ENCODE results near the gene COL23A1. TPM values are rescaled to one million over a fixed set of nuclear protein-coding genes. Genes with fewer than 3 reads are reported as not detected.

Gene COL23A1
- total and polyA plus RNA-seq, 3 experiments from 2014 or later: 0.20 to 0.28 TPM; not detected in 1

DNA sequence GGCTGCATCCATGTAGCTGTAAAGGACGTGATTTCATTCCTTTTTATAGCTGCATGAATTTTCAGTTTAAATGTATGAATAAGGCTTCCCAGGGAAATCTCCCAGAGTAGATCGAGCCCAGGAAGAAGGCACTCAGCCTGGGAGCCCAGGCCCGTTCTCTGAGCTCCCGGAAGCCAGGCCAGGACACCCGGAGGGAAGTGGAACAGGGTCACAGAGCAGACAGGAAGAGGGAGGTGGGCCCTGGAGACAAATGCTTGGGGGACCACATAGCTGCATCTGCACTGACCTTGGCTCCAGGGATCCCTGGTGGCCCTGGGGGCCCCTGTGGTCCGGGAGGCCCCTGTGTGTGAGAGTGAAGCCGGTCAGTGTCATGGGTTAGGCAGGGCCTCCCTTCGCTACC is 337.9 kb downstream of the COL23A1 start:
- ChIA-PET POLR2A (no interaction called here), CTCF (interaction anchor here (0.9 to 1.2 kb wide), 2 partner anchors 17 to 338 kb away, joined by 3 read pairs; partner anchors contain the start of gene COL23A1)
- no peak overlapping the region for H3K4me3 ChIP-seq (ENCODE audit: low read length)
- H3K36me3 ChIP-seq (ENCODE audit: insufficient read depth, low read length): no peaks in the 10 kb centered on the region
- H3K27ac ChIP-seq (ENCODE audit: low read depth, low read length): no peak overlapping the region
- no peak overlapping the region for H3K27ac Mint-ChIP-seq
- DNase-seq: no peak
- H3K36me3 Mint-ChIP-seq: no peaks in the 10 kb centered on the region
- H3K9me3 Mint-ChIP-seq: peaks cover 0 to 3% (median 0%) of the 10 kb centered on the region in 5 donors
- H3K27me3 Mint-ChIP-seq: peaks cover 0 to 4% of the 10 kb centered on the region in 2 donors
- H3K4me1 ChIP-seq (ENCODE audit: insufficient read depth, low read length): peaks cover 23% of the 10 kb centered on the region
- H3K9me3 ChIP-seq (ENCODE audit: low read length): no peaks in the 10 kb centered on the region
- no peaks in the 10 kb centered on the region for H3K27me3 ChIP-seq (ENCODE audit: insufficient read depth, low read length, poor library complexity, severe bottlenecking)
- peaks cover 22 to 31% (median 30%) of the 10 kb centered on the region in 3 donors for H3K4me1 Mint-ChIP-seq
- H3K4me3 Mint-ChIP-seq: no peak overlapping the region

DNA sequence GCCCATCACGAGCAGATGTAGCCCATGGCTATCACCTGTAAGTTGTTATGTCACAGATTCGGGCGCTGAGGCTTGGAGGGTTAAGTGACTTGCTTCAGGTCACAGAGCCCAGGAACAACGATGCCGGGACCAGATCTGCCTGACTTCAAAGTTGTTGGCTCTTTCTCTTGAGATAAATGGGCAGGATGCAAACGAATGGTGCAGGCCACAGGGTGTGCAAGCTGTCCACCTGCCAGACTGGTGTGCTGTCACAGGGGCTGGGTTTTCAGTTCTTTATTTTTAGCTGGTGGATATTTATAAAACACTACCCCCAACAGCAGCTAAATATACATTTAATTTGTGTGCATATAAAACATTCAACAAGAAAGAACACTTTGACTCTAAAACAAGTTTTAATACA is 339.9 kb downstream of the COL23A1 start:
- no peaks in the 10 kb centered on the region for H3K9me3 ChIP-seq (ENCODE audit: low read length)
- Mint-ChIP-seq H3K36me3 (no peaks in the 10 kb centered on the region), H3K4me3 (peak overlapping the region in 1 of 7 donors; percentile 19), H3K27me3 (peaks cover 0 to 4% of the 10 kb centered on the region in 2 donors), H3K27ac (peak overlapping the region in 5 of 8 donors; percentile 22 to 92 (median 46)), H3K4me1 (peaks cover 22 to 36% (median 36%) of the 10 kb centered on the region in 3 donors), H3K9me3 (peaks cover 0 to 3% (median 0%) of the 10 kb centered on the region in 5 donors)
- H3K4me3 ChIP-seq (ENCODE audit: low read length): no peak overlapping the region
- no peak overlapping the region for H3K27ac ChIP-seq (ENCODE audit: low read depth, low read length)
- no peaks in the 10 kb centered on the region for H3K27me3 ChIP-seq (ENCODE audit: insufficient read depth, low read length, poor library complexity, severe bottlenecking)
- DNase-seq: no peak
- no peaks in the 10 kb centered on the region for H3K36me3 ChIP-seq (ENCODE audit: insufficient read depth, low read length)
- POLR2A ChIA-PET: no interaction called here
- H3K4me1 ChIP-seq (ENCODE audit: insufficient read depth, low read length): peaks cover 23% of the 10 kb centered on the region
- CTCF ChIA-PET: interaction anchor here (0.6 kb wide), 1 partner anchor 14 kb away, joined by 3 read pairs; no protein-coding TSS in a partner anchor

DNA sequence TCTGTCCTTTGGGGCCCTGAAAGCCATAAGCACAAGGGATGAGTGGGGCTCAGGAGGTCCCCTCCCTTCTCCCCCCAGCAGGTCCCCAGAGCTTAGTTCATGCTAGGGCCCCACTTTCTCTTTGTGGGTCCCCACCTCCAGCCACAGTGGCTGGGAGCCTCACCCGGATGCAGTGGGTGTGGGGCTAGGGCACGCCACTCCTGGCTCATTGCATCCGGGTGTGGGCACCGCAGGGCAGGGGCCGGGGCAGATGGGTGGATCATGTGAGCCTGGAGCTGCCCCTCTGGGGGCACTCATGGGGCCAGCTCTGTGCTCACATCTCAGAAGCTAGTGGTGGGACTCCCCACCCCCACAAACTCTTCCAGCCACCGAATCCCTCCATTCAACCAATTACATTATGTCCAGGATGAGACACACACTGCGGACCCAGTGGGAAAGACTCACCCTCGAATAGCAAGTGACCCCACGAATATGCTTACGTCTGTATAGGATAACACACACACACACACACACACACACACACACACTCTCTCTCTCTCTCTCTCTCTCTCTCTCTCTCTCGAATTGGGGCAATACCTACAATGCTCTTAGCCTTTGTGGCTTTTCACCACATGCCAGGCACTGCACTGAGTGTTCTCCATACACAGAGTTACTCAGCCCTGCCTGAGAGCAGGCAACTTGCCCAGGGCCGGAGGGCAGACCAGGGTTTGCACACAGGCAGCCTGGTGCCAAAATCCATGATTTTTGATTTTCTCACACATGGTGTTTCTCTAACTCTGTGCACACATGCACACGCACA is 340.8 kb downstream of the COL23A1 start:
- no peak overlapping the region for H3K27ac ChIP-seq (ENCODE audit: low read depth, low read length)
- Mint-ChIP-seq H3K27ac (peak overlapping the region in 7 of 8 donors; percentile 85 to 94 (median 91)), H3K4me3 (peak overlapping the region; percentile 66 to 84 (median 79)), H3K4me1 (peaks cover 22 to 38% (median 36%) of the 10 kb centered on the region in 3 donors), H3K27me3 (peaks cover 0 to 4% of the 10 kb centered on the region in 2 donors), H3K9me3 (peaks cover 0 to 3% (median 0%) of the 10 kb centered on the region in 5 donors), H3K36me3 (no peaks in the 10 kb centered on the region)
- H3K4me1 ChIP-seq (ENCODE audit: insufficient read depth, low read length): peaks cover 23% of the 10 kb centered on the region
- no peaks in the 10 kb centered on the region for H3K36me3 ChIP-seq (ENCODE audit: insufficient read depth, low read length)
- no peaks in the 10 kb centered on the region for H3K27me3 ChIP-seq (ENCODE audit: insufficient read depth, low read length, poor library complexity, severe bottlenecking)
- no peaks in the 10 kb centered on the region for H3K9me3 ChIP-seq (ENCODE audit: low read length)
- DNase-seq: peak in 4 of 5 donors; percentile 35 to 80 (median 54)
- H3K4me3 ChIP-seq (ENCODE audit: low read length): no peak overlapping the region
- ChIA-PET CTCF (interaction anchor here (0.6 to 2.4 kb wide), 4 partner anchors 9 to 434 kb away, joined by 3 to 13 read pairs (median 4); no protein-coding TSS in a partner anchor), POLR2A (interaction anchor here (0.6 kb wide), 1 partner anchor 158 kb away, joined by 4 read pairs; no protein-coding TSS in a partner anchor)

DNA sequence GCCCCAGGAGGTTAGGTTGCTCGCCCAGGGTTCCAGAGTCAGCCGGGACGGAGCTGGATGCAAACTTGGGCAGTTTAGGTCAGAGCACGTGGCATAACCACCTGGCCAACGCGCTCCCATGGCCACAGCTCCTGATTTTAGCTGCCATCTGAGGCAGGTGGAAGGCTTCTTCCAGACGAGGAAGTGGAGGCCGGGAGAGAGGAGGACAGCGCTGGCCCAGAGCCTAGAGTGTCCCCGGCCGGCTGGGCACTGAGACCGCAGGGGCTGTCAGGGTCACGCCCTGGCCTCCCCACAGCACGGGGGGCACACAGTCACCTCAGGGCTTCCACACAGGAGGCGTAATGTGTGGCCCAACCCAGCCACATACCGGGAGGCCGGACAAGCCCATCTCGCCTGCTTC is 341.4 kb downstream of the COL23A1 start:
- Mint-ChIP-seq H3K4me1 (peaks cover 22 to 41% (median 36%) of the 10 kb centered on the region in 3 donors), H3K9me3 (peaks cover 0 to 3% (median 0%) of the 10 kb centered on the region in 5 donors), H3K36me3 (no peaks in the 10 kb centered on the region), H3K4me3 (peak overlapping the region in 4 of 7 donors; percentile 66 to 84 (median 79)), H3K27ac (peak overlapping the region in 6 of 8 donors; percentile 86 to 94 (median 92)), H3K27me3 (peaks cover 0 to 4% of the 10 kb centered on the region in 2 donors)
- DNase-seq: no peak
- no peak overlapping the region for H3K27ac ChIP-seq (ENCODE audit: low read depth, low read length)
- no peaks in the 10 kb centered on the region for H3K9me3 ChIP-seq (ENCODE audit: low read length)
- H3K4me3 ChIP-seq (ENCODE audit: low read length): no peak overlapping the region
- CTCF ChIA-PET: interaction anchor here (0.6 to 2.4 kb wide), 4 partner anchors 8 to 434 kb away, joined by 3 to 13 read pairs (median 4); no protein-coding TSS in a partner anchor
- H3K36me3 ChIP-seq (ENCODE audit: insufficient read depth, low read length): no peaks in the 10 kb centered on the region
- no peaks in the 10 kb centered on the region for H3K27me3 ChIP-seq (ENCODE audit: insufficient read depth, low read length, poor library complexity, severe bottlenecking)
- POLR2A ChIA-PET: interaction anchor here (0.6 kb wide), 1 partner anchor 158 kb away, joined by 4 read pairs; no protein-coding TSS in a partner anchor
- H3K4me1 ChIP-seq (ENCODE audit: insufficient read depth, low read length): peaks cover 23% of the 10 kb centered on the region

DNA sequence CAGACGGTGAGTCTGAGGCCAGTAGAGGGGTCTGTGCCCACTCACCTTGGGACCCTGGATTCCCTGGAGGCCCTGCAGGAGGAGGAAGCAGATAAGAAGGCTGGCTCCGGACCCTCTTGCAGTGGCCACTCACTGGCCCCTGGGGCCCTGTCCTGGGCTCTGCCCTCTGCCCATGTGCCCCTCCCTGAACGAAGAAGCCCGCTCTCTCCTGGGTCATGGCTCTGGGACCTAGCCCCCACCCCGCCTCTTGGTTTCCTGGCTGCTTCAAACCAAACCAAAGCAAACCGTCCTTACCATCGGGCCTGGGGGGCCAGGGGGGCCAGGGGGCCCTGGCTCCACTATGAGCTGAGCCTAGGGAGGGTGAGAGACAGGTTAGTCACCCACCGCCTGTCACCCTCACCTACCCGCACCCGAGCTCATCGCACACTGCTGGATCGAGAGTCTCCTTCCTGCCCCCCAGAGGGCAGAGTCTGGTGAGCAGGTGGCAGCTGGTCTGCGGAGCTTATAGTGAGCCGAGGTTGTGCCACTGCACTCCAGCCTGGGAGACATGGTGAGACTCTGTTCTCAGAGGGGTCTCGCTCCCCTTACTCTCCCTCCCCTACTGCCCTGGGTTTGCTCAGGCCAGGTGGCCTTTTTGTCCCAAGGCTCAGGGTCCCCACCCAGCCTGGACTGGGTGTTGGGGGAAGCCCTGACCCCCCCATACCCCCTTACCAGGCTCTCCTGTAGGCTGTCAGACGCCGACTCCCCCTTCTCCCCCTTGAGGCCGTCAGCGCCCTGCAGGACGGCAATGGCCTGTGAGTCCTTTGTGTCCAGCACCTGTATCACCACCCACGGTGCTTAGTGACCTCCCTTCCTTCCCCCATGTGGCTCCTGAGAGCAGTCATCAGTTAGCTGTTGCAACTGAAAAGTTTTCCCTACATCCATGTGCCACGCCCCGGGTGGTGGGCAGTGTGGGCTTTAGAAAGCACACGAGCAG is 342.4 kb downstream of the COL23A1 start:
- Histone ChIP-seq H3K4me1 (ENCODE audit: insufficient read depth, low read length) (peaks cover 23% of the 10 kb centered on the region), H3K9me3 (ENCODE audit: low read length) (no peaks in the 10 kb centered on the region), H3K27ac (ENCODE audit: low read depth, low read length) (no peak overlapping the region), H3K27me3 (ENCODE audit: insufficient read depth, low read length, poor library complexity, severe bottlenecking) (no peaks in the 10 kb centered on the region), H3K36me3 (ENCODE audit: insufficient read depth, low read length) (no peaks in the 10 kb centered on the region), H3K4me3 (ENCODE audit: low read length) (no peak overlapping the region)
- H3K4me3 Mint-ChIP-seq: no peak overlapping the region
- H3K27ac Mint-ChIP-seq: peak overlapping the region in 4 of 8 donors; percentile 19 to 92 (median 58)
- H3K4me1 Mint-ChIP-seq: peaks cover 22 to 41% (median 34%) of the 10 kb centered on the region in 3 donors
- peak in 3 of 5 donors; percentile 26 to 62 (median 28) for DNase-seq
- H3K36me3 Mint-ChIP-seq: no peaks in the 10 kb centered on the region
- peaks cover 0 to 3% (median 0%) of the 10 kb centered on the region in 5 donors for H3K9me3 Mint-ChIP-seq
- POLR2A ChIA-PET: interaction anchor here (0.6 kb wide), 1 partner anchor 108 kb away, joined by 3 read pairs; no protein-coding TSS in a partner anchor
- H3K27me3 Mint-ChIP-seq: peaks cover 0 to 4% of the 10 kb centered on the region in 2 donors
- CTCF ChIA-PET: interaction anchor here (1.6 to 2.4 kb wide), 2 partner anchors 7 to 13 kb away, joined by 5 to 13 read pairs; no protein-coding TSS in a partner anchor

DNA sequence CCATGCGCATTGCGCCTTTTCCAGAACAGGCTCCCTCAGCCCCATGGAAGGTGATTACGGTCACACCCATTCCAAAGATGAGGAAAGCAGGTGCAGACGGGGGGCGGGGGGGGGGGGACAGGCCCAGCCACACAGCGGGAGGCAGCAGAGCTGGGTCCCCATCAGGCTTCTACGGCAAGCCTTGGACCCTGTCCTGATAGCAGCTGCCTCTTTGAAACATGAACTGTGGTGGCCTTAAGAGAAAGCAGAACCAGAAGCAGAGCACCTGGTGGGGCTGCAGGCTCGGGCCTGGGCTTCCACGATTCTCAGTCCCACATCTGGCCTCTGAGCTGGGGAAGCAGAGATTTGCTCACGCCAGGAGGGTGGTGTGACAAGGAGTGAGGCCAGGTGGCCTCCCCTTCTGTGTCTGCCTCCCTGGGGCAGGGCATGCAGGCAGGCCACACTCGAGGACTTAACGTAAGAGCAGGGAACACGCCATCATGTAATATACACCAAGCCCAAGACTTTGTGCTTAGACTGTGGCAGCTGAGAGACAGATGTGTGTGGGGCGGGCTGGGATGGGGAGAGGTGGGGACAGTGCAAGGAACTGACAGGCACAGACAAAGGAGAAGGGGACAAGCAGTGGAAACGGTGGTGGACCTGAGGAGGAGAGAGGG is 343.4 kb downstream of the COL23A1 start:
- Mint-ChIP-seq H3K36me3 (no peaks in the 10 kb centered on the region), H3K9me3 (peaks cover 0 to 3% (median 0%) of the 10 kb centered on the region in 5 donors), H3K27me3 (peaks cover 0 to 4% of the 10 kb centered on the region in 2 donors), H3K4me3 (peak overlapping the region in 1 of 7 donors; percentile 69), H3K27ac (peak overlapping the region in 3 of 8 donors; percentile 23 to 86 (median 72)), H3K4me1 (peaks cover 22 to 49% (median 38%) of the 10 kb centered on the region in 3 donors)
- DNase-seq: no peak
- ChIA-PET POLR2A (no interaction called here), CTCF (no interaction called here)
- H3K27ac ChIP-seq (ENCODE audit: low read depth, low read length): no peak overlapping the region
- peaks cover 23% of the 10 kb centered on the region for H3K4me1 ChIP-seq (ENCODE audit: insufficient read depth, low read length)
- no peaks in the 10 kb centered on the region for H3K27me3 ChIP-seq (ENCODE audit: insufficient read depth, low read length, poor library complexity, severe bottlenecking)
- no peaks in the 10 kb centered on the region for H3K9me3 ChIP-seq (ENCODE audit: low read length)
- H3K36me3 ChIP-seq (ENCODE audit: insufficient read depth, low read length): no peaks in the 10 kb centered on the region
- no peak overlapping the region for H3K4me3 ChIP-seq (ENCODE audit: low read length)

DNA sequence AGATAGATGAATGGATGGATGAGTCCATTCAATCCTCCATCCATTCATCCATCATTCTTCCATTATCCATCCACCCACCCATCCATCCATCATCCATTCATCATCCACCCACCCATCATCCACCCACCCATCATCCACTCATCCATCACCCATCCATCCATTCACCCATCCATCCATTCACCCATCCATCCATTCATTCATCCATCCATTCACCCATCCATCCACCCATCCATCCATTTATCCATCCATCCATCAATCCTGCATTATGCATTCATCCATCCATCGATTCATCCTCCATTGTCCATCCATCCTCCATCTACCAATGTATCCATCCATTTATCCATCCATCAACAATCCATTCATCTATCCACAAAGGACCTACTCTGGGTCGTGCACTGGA is 344.8 kb downstream of the COL23A1 start:
- Histone ChIP-seq H3K27ac (ENCODE audit: low read depth, low read length) (no peak overlapping the region), H3K36me3 (ENCODE audit: insufficient read depth, low read length) (no peaks in the 10 kb centered on the region), H3K4me1 (ENCODE audit: insufficient read depth, low read length) (peaks cover 32% of the 10 kb centered on the region), H3K27me3 (ENCODE audit: insufficient read depth, low read length, poor library complexity, severe bottlenecking) (no peaks in the 10 kb centered on the region), H3K4me3 (ENCODE audit: low read length) (no peak overlapping the region), H3K9me3 (ENCODE audit: low read length) (no peaks in the 10 kb centered on the region)
- Mint-ChIP-seq H3K27ac (no peak overlapping the region), H3K36me3 (no peaks in the 10 kb centered on the region), H3K4me1 (peaks cover 30 to 58% (median 42%) of the 10 kb centered on the region in 3 donors), H3K27me3 (peaks cover 0 to 4% of the 10 kb centered on the region in 2 donors), H3K4me3 (no peak overlapping the region), H3K9me3 (peaks cover 0 to 3% (median 0%) of the 10 kb centered on the region in 5 donors)
- ChIA-PET POLR2A (no interaction called here), CTCF (no interaction called here)
- DNase-seq: no peak
